IMR-90 (cell line): Measurements from ENCODE around the gene FBXW2. TPM values are rescaled to one million over a fixed set of nuclear protein-coding genes. Genes with fewer than 3 reads are reported as not detected.

Experiments
- ATAC-seq: fragments of 200-7000 bp; cut with Tn5 transposase; 2 replicates; pipeline ENCODE4 v1.9.1; 2020; ENCODE audit warnings: low read depth, mild to moderate bottlenecking, moderate library complexity
- BruUV-seq: library from RNA; stranded (reverse); fragments of 400-500 nt; replicated peaks from 2 replicates; lab custom pipeline; 2021; lab: Mats Ljungman, UMichigan
- CTCF ChIA-PET: fragments of 300-600 bp; formaldehyde crosslinking; extraction: SDS; loops from one replicate; lab custom pipeline; 2021; ENCODE audit warnings: antibody characterized with exemption; lab: Yijun Ruan, JAX
- POLR2A ChIA-PET: fragments of 300-600 bp; sonication (Branson Sonifier 250); formaldehyde crosslinking; loops from one replicate; lab custom pipeline; 2022; ENCODE audit warnings: antibody characterized with exemption; ENCODE audit not compliant: unreplicated experiment; lab: Charles Lee
- DNase-seq: peaks from one replicate; pipeline ENCODE4 v3.0.0; 2013
- H2AFZ ChIP-seq: replicated peaks from 2 replicates; pipeline ENCODE3; 2013; ENCODE audit warnings: low read length, mild to moderate bottlenecking; ENCODE audit not compliant: poor library complexity
- H2AK5ac ChIP-seq: 2 replicates; pipeline ENCODE4 v1.6.1; 2013; ENCODE audit warnings: low read depth, low read length, inconsistent platforms
- H2AK9ac ChIP-seq: replicated peaks from 2 replicates; pipeline ENCODE3; 2013; ENCODE audit warnings: mild to moderate bottlenecking, low read depth, low read length, moderate library complexity; ENCODE audit not compliant: poor library complexity
- H2BK120ac ChIP-seq: 2 replicates; pipeline ENCODE4 v1.6.1; 2013; ENCODE audit warnings: low read depth, low read length, inconsistent platforms
- H2BK15ac ChIP-seq: 3 replicates; pipeline ENCODE4 v1.6.1; 2013; ENCODE audit warnings: low read depth, low read length, inconsistent platforms
- H2BK20ac ChIP-seq: 2 replicates; pipeline ENCODE4 v1.6.1; 2013; ENCODE audit warnings: low read depth, mild to moderate bottlenecking, inconsistent platforms, low read length, moderate library complexity
- H2BK5ac ChIP-seq: 2 replicates; pipeline ENCODE4 v1.6.1; 2013; ENCODE audit warnings: mild to moderate bottlenecking, low read depth, low read length, inconsistent platforms; ENCODE audit not compliant: poor library complexity, severe bottlenecking
- H3K14ac ChIP-seq: replicated peaks from 2 replicates; pipeline ENCODE4 v1.6.1; 2013; ENCODE audit warnings: low read depth, low read length, inconsistent platforms
- H3K18ac ChIP-seq: 2 replicates; pipeline ENCODE4 v1.6.1; 2013; ENCODE audit warnings: low read depth, low read length, control low read depth
- H3K23ac ChIP-seq: 2 replicates; pipeline ENCODE4 v1.6.1; 2013; ENCODE audit warnings: low read depth, low read length, inconsistent platforms
- H3K27ac ChIP-seq: 2 replicates; pipeline ENCODE4 v1.5.1; 2013; ENCODE audit warnings: mild to moderate bottlenecking, control low read depth, low read length; ENCODE audit not compliant: insufficient read depth
- H3K27me3 ChIP-seq: 2 replicates; pipeline ENCODE4 v1.6.1; 2013; ENCODE audit warnings: low read length; ENCODE audit not compliant: control insufficient read depth, insufficient read depth
- H3K36me3 ChIP-seq: 2 replicates; pipeline ENCODE4 v1.6.1; 2013; ENCODE audit warnings: low read length, mixed read lengths; ENCODE audit not compliant: control insufficient read depth, insufficient read depth
- H3K4ac ChIP-seq: 2 replicates; pipeline ENCODE4 v1.6.1; 2013; ENCODE audit warnings: low read depth, low read length, inconsistent platforms
- H3K4me1 ChIP-seq: 2 replicates; pipeline ENCODE4 v1.6.1; 2013; ENCODE audit warnings: low read length, mixed read lengths; ENCODE audit not compliant: control insufficient read depth, insufficient read depth
- H3K4me2 ChIP-seq: 2 replicates; pipeline ENCODE4 v1.6.1; 2013; ENCODE audit warnings: low read depth, mild to moderate bottlenecking, control low read depth, low read length, moderate library complexity
- H3K4me3 ChIP-seq: 2 replicates; pipeline ENCODE4 v1.5.1; 2013; ENCODE audit warnings: low read depth, mild to moderate bottlenecking, control low read depth, low read length, moderate library complexity; ENCODE audit not compliant: insufficient read depth
- H3K56ac ChIP-seq: 2 replicates; pipeline ENCODE4 v1.6.1; 2013; ENCODE audit warnings: low read length, inconsistent platforms; ENCODE audit not compliant: insufficient read depth; ENCODE audit errors: extremely low read depth
- H3K79me1 ChIP-seq, 2 experiments: 2 replicates each; pipeline ENCODE4 v1.6.1; 2013; ENCODE audit warnings: low read length in 2 of 2, inconsistent platforms in 1 of 2, low read depth in 1 of 2
- H3K9ac ChIP-seq: 2 replicates; pipeline ENCODE4 v1.6.1; 2013; ENCODE audit warnings: low read depth, low read length, control low read depth
- H3K9me1 ChIP-seq: 2 replicates; pipeline ENCODE4 v1.6.1; 2013; ENCODE audit warnings: low read length, inconsistent platforms; ENCODE audit not compliant: insufficient read depth
- H3K9me3 ChIP-seq: 2 replicates; pipeline ENCODE4 v1.6.1; 2013; ENCODE audit warnings: low read length; ENCODE audit not compliant: control insufficient read depth, insufficient read depth
- H4K20me1 ChIP-seq: 2 replicates; pipeline ENCODE4 v1.6.1; 2013; ENCODE audit warnings: low read length, inconsistent platforms; ENCODE audit not compliant: insufficient read depth
- H4K5ac ChIP-seq: 2 replicates; pipeline ENCODE4 v1.6.1; 2013; ENCODE audit warnings: mild to moderate bottlenecking, low read depth, low read length, control low read depth
- H4K8ac ChIP-seq, 2 experiments: 2 replicates each; pipeline ENCODE4 v1.6.1; 2013; ENCODE audit warnings: low read depth in 2 of 2, low read length in 2 of 2, control low read depth in 1 of 2, inconsistent platforms in 1 of 2
- H4K91ac ChIP-seq: 2 replicates; pipeline ENCODE4 v1.6.1; 2013; ENCODE audit warnings: low read depth, low read length, inconsistent platforms; ENCODE audit not compliant: insufficient read depth
- BHLHE40 ChIP-seq: fragments of 150-350 bp; IDR thresholded peaks from 2 replicates; pipeline ENCODE4 v1.6.1; 2016; ENCODE audit warnings: mild to moderate bottlenecking, low read depth, low read length
- CEBPB ChIP-seq: IDR thresholded peaks from 2 replicates; pipeline ENCODE4 v1.6.1; 2012; ENCODE audit warnings: low read depth, low read length, improper control_type of control experiment
- FOS ChIP-seq: fragments of 150-350 bp; IDR thresholded peaks from 2 replicates; pipeline ENCODE4 v1.6.1; 2016; ENCODE audit warnings: low read depth, low read length
- WGBS, 2 experiments: methylation state at CpG; one replicate each; pipeline versions ENCODE4 v1.1.5 to v1.1.7; 2013; ENCODE audit warnings: missing lambda C conversion rate in 2 of 2; ENCODE audit not compliant: insufficient read length in 1 of 2; ENCODE audit errors: extremely low coverage in 2 of 2; 5-methylcytosine and 5-hydroxymethylcytosine counted together
- dilution Hi-C: fragments of 300-500 bp; cut with HindIII; formaldehyde crosslinking; loops from one replicate; pipeline ENCODE4 v1.14.3; 2018; ENCODE audit warnings: low sequenced_read_pairs; ENCODE audit not compliant: unreplicated experiment
- in situ Hi-C: fragments of 300-500 bp; cut with MboI; formaldehyde crosslinking; loops from 3 replicates; pipeline ENCODE4 v1.14.3; 2019; ENCODE audit warnings: low sequenced_read_pairs, inconsistent platforms, mixed read lengths
- intact Hi-C: fragments of 100-400 bp; cut with micrococcal nuclease; formaldehyde crosslinking; loops from 2 replicates; pipeline ENCODE4 v1.10.0; 2022
- polyA plus RNA-seq, 3 experiments: library from polyadenylated mRNA; depleted of rRNA; stranded (reverse); fragments of >200 nt; gene quantifications; 2 replicates each; pipeline ENCODE4 v1.2.3, GENCODE V29; 2012; ENCODE audit warnings: low replicate concordance in 1 of 3
- total RNA-seq: library from RNA; depleted of rRNA; stranded (reverse); fragments of >200 nt; gene quantifications from 2 replicates; pipeline ENCODE4 v1.2.3, GENCODE V29; 2012

The FBXW2 gene
- total and polyA plus RNA-seq, 2 of the 4 experiments (the other 2 are of a cell fraction): 27.1 to 43.5 TPM

GRCh38 chr9:120833325-120833724 lies 40.1 kb upstream of the FBXW2 start:
- WGBS, 2 experiments: 100% methylated on average over 3 of the region's 7 CpGs; no CpG with 5 or more reads in 1 of the 2 experiments
- no peak for ATAC-seq
- POLR2A ChIA-PET: no interaction called here

More at GRCh38 chr9:120833325-120833724, 40.1 kb upstream of the FBXW2 start:
- Histone ChIP-seq H4K20me1 (peaks cover 4% of the 10 kb centered on the region; the same call in 1 of the 2 replicates), H3K9me3 (no peaks in the 10 kb centered on the region), H4K91ac (no peak overlapping the region), H3K4ac (no peak overlapping the region), H3K4me1 (no peaks in the 10 kb centered on the region; the same call in 1 of the 2 replicates), H3K9me1 (no peaks in the 10 kb centered on the region), H3K14ac (no peak overlapping the region), H3K9ac (no peak overlapping the region), H3K79me1 (peaks cover 19 to 44% of the 10 kb centered on the region in 2 experiments), H3K27me3 (no peaks in the 10 kb centered on the region), H3K18ac (no peak overlapping the region), H2BK5ac (no peak overlapping the region), H2BK15ac (no peak overlapping the region), H3K56ac (no peak overlapping the region), H3K4me2 (no peak overlapping the region), H2AK5ac (no peak overlapping the region), H4K8ac (no peak overlapping the region), H2BK120ac (no peak overlapping the region), H2BK20ac (no peak overlapping the region), H2AFZ (no peak overlapping the region), H3K4me3 (no peak overlapping the region), H3K36me3 (peaks cover 21% of the 10 kb centered on the region), H4K5ac (no peak overlapping the region), H3K27ac (no peak overlapping the region), H2AK9ac (no peak overlapping the region), H3K23ac (no peak overlapping the region)
- in situ Hi-C loops: no loop called here
- CTCF ChIA-PET: interaction anchor here (1.1 kb wide), 1 partner anchor 18 kb away, joined by 3 read pairs; no protein-coding TSS in a partner anchor
- dilution Hi-C loops: no loop called here
- no peak for DNase-seq
- no TSS peak for BruUV-seq
- no peak for TF ChIP-seq CEBPB
- no peak for TF ChIP-seq BHLHE40
- no peak for TF ChIP-seq FOS
- intact Hi-C loops: loop anchor here (10.0 kb wide), 1 partner anchor 209 kb away; no protein-coding TSS in a partner anchor
